Measurements from ENCODE around the gene IVL.

Gene IVL

DNA sequence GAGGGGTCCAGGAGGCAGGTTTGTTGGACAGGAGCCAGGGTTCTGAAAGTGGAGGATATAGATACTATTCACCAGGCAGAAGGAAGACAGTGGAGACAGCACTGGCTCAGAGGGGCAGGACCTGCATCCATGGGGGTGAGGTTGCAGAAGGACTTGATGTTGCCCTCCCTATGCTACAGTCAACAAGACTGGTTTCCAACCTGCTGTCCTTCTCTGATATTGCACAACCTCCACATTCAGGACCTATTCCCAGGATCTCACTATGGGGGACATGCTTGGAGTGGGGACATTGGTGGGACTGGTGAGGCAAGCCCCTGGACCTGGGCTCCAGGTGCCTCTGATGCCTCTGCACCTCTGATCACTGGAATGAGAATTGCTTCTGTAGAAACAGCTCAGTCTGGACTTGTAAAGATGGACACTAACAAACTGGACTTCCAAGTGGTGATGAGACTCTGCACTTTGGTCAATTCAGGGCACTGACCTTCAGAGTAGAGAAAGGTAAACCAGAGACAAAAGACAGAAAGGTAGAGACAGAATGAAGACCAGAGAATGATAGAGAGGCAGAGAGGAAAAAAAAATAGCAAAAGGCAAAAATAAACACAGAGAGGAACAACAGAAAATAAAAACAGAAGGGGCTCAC is 28.7 kb upstream of the IVL start:
- no peak for DNase-seq (ENCODE audit: low read depth)
- no peak for TF ChIP-seq CTCF (IDR thresholded peaks at IDR 0.05; ENCODE audit: control insufficient read depth, insufficient read depth, low read depth, low read length, missing control alignments)
- no peak overlapping the region for H3K4me3 ChIP-seq (ENCODE audit: control insufficient read depth, low read depth, low read length)

DNA sequence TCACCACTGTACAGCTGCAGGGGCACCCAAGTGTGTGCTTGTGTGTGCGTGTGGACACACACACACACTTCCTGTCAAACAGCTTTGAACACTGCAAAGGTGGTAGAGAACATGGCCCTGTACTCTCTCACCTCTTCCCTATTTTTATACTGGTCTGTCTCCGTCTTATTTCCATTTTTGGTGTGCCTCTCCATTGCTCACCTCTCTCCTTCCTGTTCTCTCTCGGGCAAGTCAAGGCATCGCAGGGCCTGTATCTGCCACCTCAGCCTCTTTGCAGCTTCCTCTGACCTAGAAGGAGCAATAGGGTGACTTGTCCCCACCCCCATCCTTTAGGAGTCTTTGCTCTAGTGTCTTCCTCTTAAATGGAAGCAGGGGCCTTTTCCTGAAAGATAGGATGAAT is 28.0 kb upstream of the IVL start:
- no peak for TF ChIP-seq CTCF (IDR thresholded peaks at IDR 0.05; ENCODE audit: control insufficient read depth, insufficient read depth, low read depth, low read length, missing control alignments)
- H3K4me3 ChIP-seq (ENCODE audit: control insufficient read depth, low read depth, low read length): no peak overlapping the region
- no peak for DNase-seq (ENCODE audit: low read depth)

DNA sequence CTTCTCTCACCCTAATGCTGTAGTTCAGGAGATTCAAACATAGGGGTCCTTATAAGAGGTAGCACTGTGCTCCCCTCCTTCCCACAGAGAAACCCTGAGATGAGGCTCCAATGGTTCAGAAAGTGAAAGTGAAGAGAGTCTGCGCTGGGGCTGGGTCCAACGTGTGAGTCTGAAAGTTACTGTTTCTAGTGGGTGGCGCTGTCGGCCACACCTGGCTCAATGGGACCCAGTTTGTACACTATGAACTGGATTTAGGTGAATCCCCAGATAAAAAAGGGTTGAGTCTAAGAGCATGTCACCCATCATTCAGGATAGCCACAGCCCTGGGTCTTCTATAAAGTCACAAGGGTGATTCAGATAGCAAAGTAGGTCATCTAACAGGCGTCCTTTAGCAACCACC is 27.4 kb upstream of the IVL start:
- no peak for DNase-seq (ENCODE audit: low read depth)
- TF ChIP-seq CTCF (IDR thresholded peaks at IDR 0.05; ENCODE audit: control insufficient read depth, insufficient read depth, low read depth, low read length, missing control alignments): no peak
- H3K4me3 ChIP-seq (ENCODE audit: control insufficient read depth, low read depth, low read length): no peak overlapping the region

DNA sequence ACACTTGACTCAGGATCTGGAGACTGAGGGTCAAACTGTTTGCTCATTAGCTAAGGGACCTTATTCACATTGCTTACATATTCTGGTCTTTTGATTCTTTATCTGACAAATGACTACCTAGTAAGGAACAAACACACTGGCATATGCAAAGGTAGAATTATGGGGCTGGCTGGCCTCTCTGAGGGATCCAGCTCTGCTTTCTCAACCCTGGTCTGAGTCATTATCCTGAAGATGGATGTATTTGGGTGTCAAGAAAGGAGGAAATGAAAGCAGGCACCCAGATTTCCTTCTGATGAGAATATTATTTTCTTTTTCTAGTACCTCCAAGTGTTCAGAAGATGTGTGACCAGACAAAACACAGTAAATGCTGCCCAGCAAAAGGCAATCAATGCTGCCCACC is 24.3 kb upstream of the IVL start:
- TF ChIP-seq CTCF (IDR thresholded peaks at IDR 0.05; ENCODE audit: control insufficient read depth, insufficient read depth, low read depth, low read length, missing control alignments): no peak
- no peak for DNase-seq (ENCODE audit: low read depth)
- H3K4me3 ChIP-seq (ENCODE audit: control insufficient read depth, low read depth, low read length): no peak overlapping the region

GRCh38 chr1:152884506-152884905 is 23.8 kb upstream of the IVL start:
- DNase-seq (ENCODE audit: low read depth): no peak
- no peak overlapping the region for H3K4me3 ChIP-seq (ENCODE audit: control insufficient read depth, low read depth, low read length)
- no peak for TF ChIP-seq CTCF (IDR thresholded peaks at IDR 0.05; ENCODE audit: control insufficient read depth, insufficient read depth, low read depth, low read length, missing control alignments)

DNA sequence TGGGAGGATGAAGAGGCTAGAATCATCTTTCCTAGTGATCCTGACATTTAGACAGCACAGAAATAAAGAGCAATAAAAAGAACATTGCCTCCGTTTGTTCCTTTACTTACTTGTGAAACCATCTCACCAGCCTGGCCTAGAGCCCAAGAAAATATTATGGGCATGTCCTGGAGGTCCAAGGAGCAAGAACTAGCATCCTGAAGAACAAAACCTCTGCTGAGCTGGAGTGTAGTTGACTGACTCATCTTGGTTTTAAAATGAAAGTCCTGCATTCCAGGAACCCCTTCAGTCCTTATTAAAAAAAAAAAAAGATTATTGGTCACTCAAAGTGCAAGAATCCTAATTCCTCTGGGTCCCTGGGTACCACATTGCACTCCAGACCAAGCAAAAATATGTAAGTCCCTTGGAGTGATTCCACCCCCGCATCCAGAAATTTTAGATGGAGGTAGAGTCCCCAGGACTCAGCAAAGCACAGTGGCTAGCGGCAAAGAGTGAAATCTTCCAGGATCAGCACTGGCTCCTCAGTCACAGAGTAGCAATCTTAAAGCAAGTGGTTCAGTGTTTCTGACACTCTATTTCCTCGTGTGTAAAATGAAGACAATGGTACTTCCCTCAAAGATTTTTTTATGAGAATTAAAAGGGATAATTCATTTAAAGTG is 23.3 kb upstream of the IVL start:
- no peak for TF ChIP-seq CTCF (IDR thresholded peaks at IDR 0.05; ENCODE audit: control insufficient read depth, insufficient read depth, low read depth, low read length, missing control alignments)
- no peak for DNase-seq (ENCODE audit: low read depth)
- no peak overlapping the region for H3K4me3 ChIP-seq (ENCODE audit: control insufficient read depth, low read depth, low read length)

Data from AG09309 (cell line).